Fibroblast of peridontal ligament (primary cell): ENCODE results near the gene ROR2.
"Not testable (repeated sequence)": the region's sequence is repeated elsewhere in the genome, so short reads cannot be mapped to it uniquely, and the experiment has no call there.

Experiments
- DNase-seq: peaks from one replicate; pipeline ENCODE4 v3.0.0-alpha.2; 2010; ENCODE audit errors: extremely low read depth

Gene ROR2

GRCh38 chr9:91799113-91799744, 150.8 kb downstream of the ROR2 start:
- DNase-seq = no peak

DNA sequence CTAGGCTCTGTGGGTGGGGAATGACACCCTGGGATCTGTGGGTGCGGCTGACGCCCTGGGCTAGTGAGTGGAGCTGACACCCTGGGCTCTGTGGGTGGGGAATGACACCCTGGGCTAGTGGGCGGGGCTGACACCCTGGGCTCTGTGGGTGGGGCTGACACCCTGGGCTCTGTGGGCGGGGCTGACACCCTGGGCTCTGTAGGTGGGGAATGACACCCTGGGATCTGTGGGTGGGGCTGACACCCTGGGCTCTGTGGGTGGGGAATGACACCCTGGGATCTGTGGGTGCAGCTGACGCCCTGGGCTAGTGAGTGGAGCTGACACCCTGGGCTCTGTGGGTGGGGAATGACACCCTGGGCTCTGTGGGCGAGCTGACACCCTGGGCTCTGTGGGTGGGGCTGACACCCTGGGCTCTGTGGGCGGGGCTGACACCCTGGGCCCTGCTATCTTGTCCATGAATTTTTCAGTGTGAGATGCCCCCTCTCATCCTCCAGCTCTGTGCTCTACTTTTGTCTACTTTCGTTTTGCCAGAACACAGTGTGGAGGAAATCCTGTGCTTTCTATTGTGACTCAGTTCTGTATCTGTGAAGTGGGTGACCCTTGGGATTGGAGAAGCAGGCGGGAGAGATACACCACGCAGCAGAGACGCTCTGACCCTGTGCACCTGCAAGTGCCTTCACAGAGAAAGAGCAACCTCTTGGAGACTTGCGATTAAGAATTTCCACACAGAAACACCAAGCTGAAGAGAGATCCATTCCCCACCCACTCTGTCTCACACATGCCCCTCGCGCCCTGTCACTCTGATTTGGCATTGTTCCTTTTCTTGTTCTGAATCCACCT, 151.5 kb downstream of the ROR2 start:
- DNase-seq = not testable (repeated sequence)

GRCh38 chr9:91797517-91797916, 152.5 kb downstream of the ROR2 start:
- DNase-seq = not testable (repeated sequence)

DNA sequence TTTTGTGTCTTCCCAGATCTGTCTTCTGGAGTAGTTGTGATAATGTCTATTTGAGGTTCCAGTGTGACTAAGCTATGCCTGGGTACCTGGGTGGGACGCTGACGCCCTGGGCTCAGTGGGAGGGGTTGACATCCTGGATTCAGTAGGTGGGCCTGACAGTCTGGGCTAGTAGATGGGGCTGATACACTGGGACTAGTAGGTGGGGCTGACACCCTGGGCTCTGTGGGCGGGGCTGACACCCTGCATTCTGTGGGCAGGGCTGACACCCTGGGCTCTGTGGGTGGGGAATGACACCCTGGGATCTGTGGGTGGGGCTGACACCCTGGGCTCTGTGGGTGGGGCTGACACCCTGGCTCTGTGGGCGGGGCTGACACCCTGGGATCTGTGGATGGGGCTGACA, 153.5 kb downstream of the ROR2 start:
- DNase-seq = not testable (repeated sequence)

DNA sequence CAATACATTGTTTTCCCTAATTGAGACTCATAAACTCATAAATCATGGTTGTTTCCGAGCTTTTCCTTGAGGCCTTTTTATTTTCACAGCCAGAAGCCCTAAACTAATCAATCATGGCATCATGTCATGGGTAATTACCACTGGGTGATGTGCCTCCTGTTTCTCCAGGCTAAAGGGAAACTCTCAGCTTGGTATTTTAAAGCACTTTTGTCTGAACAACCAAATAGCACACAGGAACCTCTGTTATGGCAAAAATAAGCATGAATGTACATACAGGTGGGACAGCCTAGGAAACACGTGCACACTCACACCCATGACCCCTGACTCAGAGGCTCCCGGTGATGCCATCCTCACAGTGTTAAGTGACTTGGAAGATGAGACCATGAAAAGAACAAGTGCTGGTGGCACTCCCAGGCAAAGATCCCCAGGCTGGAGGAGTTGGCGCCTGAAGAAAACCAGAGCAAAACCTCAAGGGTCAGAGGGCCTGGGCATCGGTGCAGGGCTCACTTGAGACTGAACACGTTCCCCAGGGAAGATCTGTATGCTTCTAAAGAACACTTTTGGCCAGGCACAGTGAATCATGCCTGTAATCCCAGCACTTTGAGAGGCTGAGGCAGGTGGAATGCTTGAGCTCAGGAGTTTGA, 154.3 kb downstream of the ROR2 start:
- DNase-seq = no peak

- not testable (repeated sequence) for DNase-seq
Observed at GRCh38 chr9:91793371-91793770, 156.7 kb downstream of the ROR2 start.

GRCh38 chr9:91790917-91791316, 159.1 kb downstream of the ROR2 start:
- no peak for DNase-seq

DNA sequence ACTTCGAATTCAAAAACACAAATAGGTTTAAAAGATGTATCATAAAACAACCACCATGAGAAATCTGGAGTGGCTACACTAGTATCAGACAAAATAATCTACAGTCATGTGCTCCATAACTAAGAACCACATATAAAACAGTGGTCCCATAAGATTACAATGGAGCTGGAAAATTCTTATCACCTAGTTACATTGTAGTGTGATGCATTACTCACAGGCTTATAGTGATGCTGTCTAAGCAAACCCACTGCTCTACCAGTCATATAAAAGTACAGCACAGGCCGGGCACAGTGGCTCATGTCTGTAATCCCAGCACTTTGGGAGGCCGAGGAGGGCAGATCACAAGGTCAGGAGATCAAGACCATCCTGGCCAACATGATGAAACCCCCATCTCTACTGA, 160.1 kb downstream of the ROR2 start:
- no peak for DNase-seq

DNA sequence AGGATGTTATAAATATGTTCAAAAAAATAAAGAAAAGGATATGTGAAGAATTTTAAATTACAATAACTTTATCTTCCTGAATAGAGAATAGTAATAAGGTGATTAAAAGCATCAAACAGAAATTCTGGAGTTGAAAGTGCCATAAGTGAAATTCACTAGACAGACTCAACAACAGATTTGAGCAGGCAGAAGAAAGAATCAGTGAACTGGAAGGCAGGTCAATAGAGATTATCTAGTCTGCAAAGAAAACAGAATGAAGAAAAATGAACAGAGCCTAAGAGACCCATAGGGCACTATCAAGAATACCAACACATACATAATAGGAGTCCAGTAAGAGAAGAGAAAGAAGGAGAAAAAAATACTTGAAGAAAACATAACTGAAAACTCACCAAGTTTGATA, 162.1 kb downstream of the ROR2 start:
- no peak for DNase-seq

DNA sequence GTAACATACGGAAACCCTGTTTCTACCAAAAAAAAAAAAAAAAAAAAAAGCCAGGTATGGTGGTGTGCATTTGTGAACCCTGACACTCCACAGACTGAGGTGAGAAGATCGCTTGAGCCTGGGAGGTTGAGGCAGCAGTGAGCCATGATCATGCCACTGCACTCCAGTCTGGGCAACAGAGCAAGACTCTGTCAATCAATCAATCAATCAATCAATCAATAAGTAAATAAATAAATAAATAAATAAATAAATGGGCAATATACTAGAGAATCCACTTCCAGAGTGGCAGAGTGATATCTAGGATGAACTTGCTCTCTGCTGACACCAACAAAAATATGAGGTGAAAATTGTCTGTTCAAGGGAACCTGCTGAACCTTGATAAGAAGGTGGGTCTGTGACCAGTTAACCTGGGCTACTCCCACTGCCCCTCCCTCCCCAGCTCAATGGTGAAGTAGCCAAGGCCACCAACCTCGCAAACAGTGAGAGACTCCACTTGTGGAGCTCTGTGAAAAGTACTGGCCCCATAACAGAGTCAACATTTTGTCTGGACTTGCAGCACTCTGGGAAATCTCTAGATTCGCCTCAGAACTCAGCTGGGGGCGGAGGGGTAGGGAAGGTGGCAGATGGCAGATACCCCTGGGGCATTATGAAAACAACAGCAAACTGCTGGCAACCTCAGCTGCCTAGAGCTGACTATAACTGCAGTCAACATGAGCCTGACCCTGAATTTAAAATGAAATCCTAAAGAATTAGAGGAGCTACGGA, 163.7 kb downstream of the ROR2 start:
- DNase-seq = no peak

DNA sequence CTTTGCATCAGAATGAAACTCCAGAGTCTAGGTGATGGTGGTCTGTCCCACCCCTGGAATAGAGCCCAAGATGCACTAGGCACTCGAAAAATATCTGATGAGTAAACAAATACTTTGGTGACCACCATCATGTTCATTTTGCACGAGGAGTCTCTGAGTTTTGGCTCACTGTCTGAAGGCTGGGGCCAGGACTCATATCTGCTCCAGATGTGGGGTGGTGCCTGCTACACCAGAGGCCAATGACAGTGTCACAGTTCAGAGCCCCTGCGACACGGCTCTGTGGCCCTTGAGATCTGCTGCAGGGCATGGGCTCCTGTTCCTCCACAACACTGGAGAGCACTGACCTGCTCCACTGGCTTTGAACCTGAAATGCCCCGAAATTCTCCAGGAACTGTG, 164.6 kb downstream of the ROR2 start:
- no peak for DNase-seq

GRCh38 chr9:91784673-91785446, 165.2 kb downstream of the ROR2 start:
- no peak for DNase-seq

- no peak for DNase-seq
Observed at GRCh38 chr9:91783876-91784672, 166.0 kb downstream of the ROR2 start.

GRCh38 chr9:91783411-91783810, 166.6 kb downstream of the ROR2 start:
- DNase-seq = no peak

DNA sequence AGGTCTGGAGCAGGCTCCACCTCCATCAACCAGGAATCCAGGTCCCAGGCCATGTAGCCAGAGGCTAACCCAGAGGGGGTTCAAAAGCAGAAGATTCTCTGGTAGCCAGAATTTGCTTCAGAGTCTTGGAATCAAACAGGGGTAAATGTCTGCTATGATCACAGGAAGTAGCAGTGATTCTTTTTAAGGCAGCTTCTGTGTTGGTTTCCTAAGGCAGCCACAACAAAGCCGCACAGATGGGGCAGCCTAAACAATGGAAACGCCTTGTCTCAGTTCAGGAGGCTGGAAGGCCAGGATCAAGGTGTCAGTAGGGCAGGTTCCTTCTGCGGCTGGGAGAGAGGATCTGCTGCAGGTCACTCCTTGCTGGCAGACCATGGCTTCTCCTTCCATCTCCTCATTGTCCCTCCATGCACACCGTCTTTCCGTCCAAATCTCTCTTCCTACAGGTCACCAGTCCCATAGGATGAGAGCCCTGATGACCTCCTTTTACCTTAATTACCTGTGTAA, 167.3 kb downstream of the ROR2 start:
- DNase-seq = no peak

GRCh38 chr9:91781906-91782305, 168.1 kb downstream of the ROR2 start:
- no peak for DNase-seq

DNA sequence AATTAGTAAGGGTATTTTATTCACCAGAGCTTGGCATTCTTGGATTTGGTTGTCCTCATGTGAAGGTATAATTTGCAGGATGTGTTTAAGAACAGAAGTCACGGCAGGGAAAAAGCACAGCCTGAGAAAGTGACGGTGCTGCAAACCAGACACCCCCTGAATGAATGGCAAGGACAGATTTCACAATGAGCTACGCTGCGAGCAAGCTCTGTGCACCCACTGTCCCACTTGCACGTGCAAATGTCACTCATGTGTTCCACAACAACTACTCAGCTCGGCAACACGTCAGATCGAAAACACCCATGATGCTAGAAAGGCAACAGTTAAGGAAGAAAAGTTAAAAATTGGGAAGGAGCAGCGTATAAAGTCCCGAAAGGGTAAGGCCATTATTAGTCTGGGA, 168.9 kb downstream of the ROR2 start:
- no peak for DNase-seq

- DNase-seq = no peak
Observed at GRCh38 chr9:91778031-91778430, 172.0 kb downstream of the ROR2 start.

- peak; percentile 66 for DNase-seq
Observed at GRCh38 chr9:91777292-91777830, 172.7 kb downstream of the ROR2 start.
